Measurements from ENCODE around the gene GP1BA. TPM values are rescaled to one million over a fixed set of nuclear protein-coding genes. Genes with fewer than 3 reads are reported as not detected.

GP1BA gene
- total RNA-seq, 2 experiments from 2014 or later: not detected

GRCh38 chr17:4897198-4897687, 34.8 kb upstream of the GP1BA start:
- ChIA-PET CTCF (no interaction called here), POLR2A (no interaction called here)
- Mint-ChIP-seq H3K4me1 (peaks cover 23% of the 10 kb centered on the region), H3K9me3 (no peaks in the 10 kb centered on the region), H3K27ac (no peak overlapping the region), H3K27me3 (peaks cover 6% of the 10 kb centered on the region), H3K4me3 (no peak overlapping the region), H3K36me3 (ENCODE audit: low read depth) (peaks cover 24% of the 10 kb centered on the region)
- DNase-seq: no peak

- H3K4me3 Mint-ChIP-seq: no peak overlapping the region
- CTCF ChIA-PET: no interaction called here
- POLR2A ChIA-PET: no interaction called here
- H3K27me3 Mint-ChIP-seq: peaks cover 6% of the 10 kb centered on the region
- DNase-seq: no peak
- no peak overlapping the region for H3K27ac Mint-ChIP-seq
- H3K9me3 Mint-ChIP-seq: no peaks in the 10 kb centered on the region
- H3K4me1 Mint-ChIP-seq: peaks cover 28% of the 10 kb centered on the region
- H3K36me3 Mint-ChIP-seq (ENCODE audit: low read depth): peaks cover 22% of the 10 kb centered on the region
Observed at GRCh38 chr17:4897785-4898184, 34.3 kb upstream of the GP1BA start.

GRCh38 chr17:4898351-4898750, 33.7 kb upstream of the GP1BA start:
- Mint-ChIP-seq H3K9me3 (no peaks in the 10 kb centered on the region), H3K4me3 (peak overlapping the region; percentile 37), H3K27ac (no peak overlapping the region), H3K27me3 (peaks cover 6% of the 10 kb centered on the region), H3K4me1 (peaks cover 34% of the 10 kb centered on the region), H3K36me3 (ENCODE audit: low read depth) (peaks cover 22% of the 10 kb centered on the region)
- POLR2A ChIA-PET: interaction anchor here (1.2 to 1.4 kb wide), 3 partner anchors 18 to 113 kb away, joined by 3 to 7 read pairs (median 3); partner anchors contain the start of gene PFN1
- DNase-seq: no peak
- CTCF ChIA-PET: interaction anchor here (0.5 to 2.5 kb wide), 2 partner anchors 9 to 341 kb away, joined by 4 to 20 read pairs; no protein-coding TSS in a partner anchor

- H3K9me3 Mint-ChIP-seq: no peaks in the 10 kb centered on the region
- ChIA-PET POLR2A (interaction anchor here (0.6 to 2.2 kb wide), 11 partner anchors 18 to 196 kb away, joined by 3 to 12 read pairs (median 3); partner anchors contain the start of genes ARRB2, PFN1, RNF167 and SLC25A11), CTCF (interaction anchor here (0.5 to 2.7 kb wide), 8 partner anchors 8 to 342 kb away, joined by 3 to 20 read pairs (median 5); partner anchors contain the start of genes ARRB2, MED11, RNF167 and SLC25A11)
- H3K36me3 Mint-ChIP-seq (ENCODE audit: low read depth): peaks cover 20% of the 10 kb centered on the region
- peaks cover 6% of the 10 kb centered on the region for H3K27me3 Mint-ChIP-seq
- peak overlapping the region; percentile 37 for H3K4me3 Mint-ChIP-seq
- no peak overlapping the region for H3K27ac Mint-ChIP-seq
- peaks cover 38% of the 10 kb centered on the region for H3K4me1 Mint-ChIP-seq
- DNase-seq: no peak
Observed at GRCh38 chr17:4898927-4899326, 33.1 kb upstream of the GP1BA start.

GRCh38 chr17:4899341-4900230, 32.5 kb upstream of the GP1BA start, which contains the start of gene C17orf107:
C17orf107 (plus strand) TSS chr17:4899536; CDS start chr17:4899763, 227 bp downstream.
- Mint-ChIP-seq H3K9me3 (no peaks in the 10 kb centered on the region), H3K27me3 (peaks cover 6% of the 10 kb centered on the region), H3K4me3 (peak within 1 kb of the TSS; percentile 78), H3K27ac (peak within 1 kb of the TSS; percentile 49), H3K4me1 (peaks cover 38% of the 10 kb centered on the region), H3K36me3 (ENCODE audit: low read depth) (peaks cover 17% of the 10 kb centered on the region)
- peak; percentile 88 for DNase-seq
- CTCF ChIA-PET: interaction anchor here (0.9 to 2.7 kb wide), 8 partner anchors 9 to 333 kb away, joined by 3 to 20 read pairs (median 5); partner anchors contain the start of genes ARRB2, MED11, RNF167 and SLC25A11
- POLR2A ChIA-PET: interaction anchor here (0.6 to 2.2 kb wide), 12 partner anchors 14 to 197 kb away, joined by 3 to 12 read pairs (median 3); partner anchors contain the start of genes ARRB2, PFN1, RNF167 and SLC25A11

GRCh38 chr17:4900231-4901107, 31.6 kb upstream of the GP1BA start:
- peaks cover 38% of the 10 kb centered on the region for H3K4me1 Mint-ChIP-seq
- H3K27ac Mint-ChIP-seq: peak overlapping the region; percentile 47
- H3K27me3 Mint-ChIP-seq: peaks cover 6% of the 10 kb centered on the region
- peaks cover 8% of the 10 kb centered on the region for H3K36me3 Mint-ChIP-seq (ENCODE audit: low read depth)
- no peaks in the 10 kb centered on the region for H3K9me3 Mint-ChIP-seq
- H3K4me3 Mint-ChIP-seq: peak overlapping the region; percentile 78
- peak; percentile 65 for DNase-seq
- ChIA-PET CTCF (interaction anchor here (1.0 to 2.7 kb wide), 4 partner anchors 12 to 334 kb away, joined by 3 to 20 read pairs (median 7); partner anchors contain the start of gene ARRB2), POLR2A (interaction anchor here (0.6 to 2.2 kb wide), 6 partner anchors 13 to 190 kb away, joined by 3 to 12 read pairs (median 8); partner anchors contain the start of genes ARRB2, RNF167 and SLC25A11)

- peak overlapping the region; percentile 56 for H3K4me3 Mint-ChIP-seq
- no peak for DNase-seq
- peak overlapping the region; percentile 47 for H3K27ac Mint-ChIP-seq
- peaks cover 4% of the 10 kb centered on the region for H3K36me3 Mint-ChIP-seq (ENCODE audit: low read depth)
- peaks cover 10% of the 10 kb centered on the region for H3K27me3 Mint-ChIP-seq
- CTCF ChIA-PET: interaction anchor here (2.7 kb wide), 1 partner anchor 111 kb away, joined by 8 read pairs; no protein-coding TSS in a partner anchor
- H3K9me3 Mint-ChIP-seq: no peaks in the 10 kb centered on the region
- peaks cover 38% of the 10 kb centered on the region for H3K4me1 Mint-ChIP-seq
- POLR2A ChIA-PET: interaction anchor here (1.0 to 1.9 kb wide), 2 partner anchors 38 to 66 kb away, joined by 4 to 6 read pairs; partner anchors contain the start of genes RNF167, SLC25A11 and SPAG7
Observed at GRCh38 chr17:4901108-4901647, 30.9 kb upstream of the GP1BA start.

- H3K27ac Mint-ChIP-seq: no peak overlapping the region
- CTCF ChIA-PET: interaction anchor here (1.1 to 2.7 kb wide), 4 partner anchors 13 to 112 kb away, joined by 3 to 8 read pairs (median 4); partner anchors contain the start of genes RNF167 and SLC25A11
- POLR2A ChIA-PET: interaction anchor here (1.0 to 1.9 kb wide), 2 partner anchors 38 to 65 kb away, joined by 4 to 6 read pairs; partner anchors contain the start of genes RNF167, SLC25A11 and SPAG7
- H3K36me3 Mint-ChIP-seq (ENCODE audit: low read depth): peaks cover 2% of the 10 kb centered on the region
- peaks cover 10% of the 10 kb centered on the region for H3K27me3 Mint-ChIP-seq
- no peak for DNase-seq
- peaks cover 38% of the 10 kb centered on the region for H3K4me1 Mint-ChIP-seq
- no peaks in the 10 kb centered on the region for H3K9me3 Mint-ChIP-seq
- H3K4me3 Mint-ChIP-seq: peak overlapping the region; percentile 56
Observed at GRCh38 chr17:4901648-4902344, 30.3 kb upstream of the GP1BA start.

- DNase-seq: no peak
- ChIA-PET POLR2A (interaction anchor here (1.9 kb wide), 1 partner anchor 64 kb away, joined by 4 read pairs; the partner anchor contains the start of gene SPAG7), CTCF (interaction anchor here (0.9 to 1.8 kb wide), 8 partner anchors 12 to 335 kb away, joined by 3 to 10 read pairs (median 5); partner anchors contain the start of genes ARRB2, RNF167, SLC25A11 and SPAG7)
- Mint-ChIP-seq H3K27me3 (peaks cover 11% of the 10 kb centered on the region), H3K36me3 (ENCODE audit: low read depth) (no peaks in the 10 kb centered on the region), H3K27ac (peak overlapping the region; percentile 0), H3K4me1 (peaks cover 40% of the 10 kb centered on the region), H3K4me3 (no peak overlapping the region), H3K9me3 (no peaks in the 10 kb centered on the region)
Observed at GRCh38 chr17:4902540-4902939, 29.5 kb upstream of the GP1BA start.

- Mint-ChIP-seq H3K27ac (peak within 1 kb of the TSS; percentile 8), H3K4me3 (peak within 1 kb of the TSS; percentile 2), H3K4me1 (peaks cover 40% of the 10 kb centered on the region), H3K9me3 (no peaks in the 10 kb centered on the region), H3K36me3 (ENCODE audit: low read depth) (no peaks in the 10 kb centered on the region), H3K27me3 (peaks cover 11% of the 10 kb centered on the region)
- DNase-seq: peak; percentile 81
- ChIA-PET CTCF (interaction anchor here (0.6 to 1.8 kb wide), 17 partner anchors 11 to 336 kb away, joined by 3 to 10 read pairs (median 3); partner anchors contain the start of genes ARRB2, PSMB6, RNF167 and SLC25A11), POLR2A (interaction anchor here (1.9 kb wide), 1 partner anchor 64 kb away, joined by 4 read pairs; the partner anchor contains the start of gene SPAG7)
Observed at GRCh38 chr17:4903051-4903818, 28.8 kb upstream of the GP1BA start, which contains the start of gene CHRNE. CHRNE (minus strand) TSS chr17:4903098; CDS start chr17:4903063, 35 bp downstream.

All from activated CD4-positive, alpha-beta memory T cell treated with anti-CD3 and anti-CD28 coated beads, Interleukin-2, amount 10 ng/mL, durations not matched to agents 7 days and 5 days (primary cell).